HG02798 (cell line): Measurements from ENCODE around the gene C1orf52.

Source experiments
- ATAC-seq: cut with Tn5 transposase; IDR thresholded peaks from one replicate; pipeline ENCODE4 v1.9.1; 2021; ENCODE audit warnings: mild to moderate bottlenecking; ENCODE audit not compliant: unreplicated experiment, poor library complexity

C1orf52 gene

GRCh38 chr1:85259118-85259911, at the start of gene C1orf52:
Gene C1orf52, minus strand, starts transcription at chr1:85259662. Its CDS starts 29 bp downstream, at chr1:85259633.
- peak; percentile 99 for ATAC-seq

DNA sequence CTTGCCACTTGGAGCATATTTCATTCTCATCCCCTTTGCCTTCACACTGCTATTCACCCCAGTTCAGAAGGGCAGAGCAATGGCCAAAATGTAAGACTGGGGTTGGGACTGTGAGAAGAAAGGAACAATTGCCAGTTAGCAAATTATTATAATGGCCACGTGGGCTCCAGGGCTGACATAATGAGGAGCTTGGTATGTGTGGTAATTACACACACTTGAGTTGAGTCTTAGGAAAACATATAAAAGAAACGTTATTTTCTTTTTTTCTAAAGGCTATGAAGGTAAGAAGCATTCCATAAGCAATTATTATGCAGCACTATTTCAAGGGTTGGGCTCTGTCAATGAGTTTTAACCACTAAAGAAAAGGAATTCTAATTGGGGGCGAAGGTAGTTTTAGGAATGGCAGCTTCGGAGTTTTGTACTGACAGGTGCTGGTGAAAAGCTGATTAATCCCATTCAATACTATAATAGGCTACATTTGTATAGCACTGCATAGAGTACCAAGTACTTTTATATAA, 49.4 kb upstream of the C1orf52 start:
- no peak for ATAC-seq

- peak; percentile 91 for ATAC-seq
Observed at GRCh38 chr1:85307987-85308832, 48.7 kb upstream of the C1orf52 start.

DNA sequence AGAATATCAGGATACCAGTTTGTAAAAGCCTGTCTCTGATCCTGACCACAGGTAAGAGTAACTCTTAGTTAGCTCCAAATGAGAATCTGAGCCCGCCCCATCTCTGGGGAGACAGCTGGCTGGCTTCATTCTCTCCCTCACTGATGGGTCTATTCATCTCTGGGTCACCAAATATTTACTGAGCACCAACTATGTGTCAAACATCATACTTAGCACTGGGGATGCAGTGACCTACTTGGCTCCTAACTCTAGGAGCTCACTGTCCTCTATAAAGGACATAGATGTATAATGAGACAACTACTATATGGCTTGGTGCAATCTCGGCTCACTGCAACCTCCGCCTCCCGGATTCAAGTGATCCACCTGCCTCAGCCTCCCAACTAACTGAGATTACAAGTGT, 46.8 kb upstream of the C1orf52 start:
- ATAC-seq, result no peak

- no peak for ATAC-seq
Observed at GRCh38 chr1:85303440-85304162, 44.1 kb upstream of the C1orf52 start.

GRCh38 chr1:85300140-85300539, 40.7 kb upstream of the C1orf52 start:
- no peak for ATAC-seq

- peak; percentile 95 for ATAC-seq
Observed at GRCh38 chr1:85297855-85298629, 38.6 kb upstream of the C1orf52 start.

GRCh38 chr1:85297538-85297854, 38.0 kb upstream of the C1orf52 start:
- ATAC-seq, result no peak

DNA sequence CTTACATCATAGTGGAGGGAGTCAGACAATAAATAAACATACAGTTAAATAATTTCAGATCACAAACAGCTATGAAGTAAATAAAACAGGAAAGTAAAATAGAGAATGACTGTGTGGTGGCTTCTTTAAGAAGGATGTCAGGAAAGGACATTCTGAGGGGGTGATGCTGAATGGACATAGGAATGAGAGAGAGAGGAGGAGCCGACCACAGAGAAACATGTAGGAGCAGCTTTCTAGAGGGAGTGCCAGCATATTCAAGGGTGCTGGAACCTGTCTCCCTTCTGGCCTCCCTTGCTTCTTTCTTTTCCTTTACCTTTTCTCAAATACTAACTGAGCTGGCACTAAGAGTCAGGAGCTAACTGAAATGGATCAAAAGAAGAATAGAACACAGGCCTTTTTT, 37.5 kb upstream of the C1orf52 start:
- ATAC-seq, result no peak

DNA sequence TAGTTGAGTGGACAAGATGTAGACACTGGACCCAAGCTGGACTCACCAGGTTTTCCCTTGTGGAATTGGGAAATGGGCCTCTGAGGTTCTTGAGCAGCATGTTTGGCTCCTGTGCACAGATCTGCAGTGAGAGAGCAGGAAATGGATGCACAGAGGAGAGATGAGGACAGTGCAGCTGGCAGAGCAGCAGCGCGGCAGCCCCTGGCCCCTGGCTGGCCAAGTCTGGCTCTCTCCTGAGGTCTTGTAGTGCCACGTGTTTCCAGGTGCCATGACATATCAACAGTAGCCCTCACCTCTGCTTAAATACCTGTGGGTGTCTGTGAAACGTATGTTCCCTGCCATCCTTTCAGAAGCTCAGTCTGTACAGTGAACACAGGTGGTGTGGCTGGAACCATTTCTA, 36.2 kb upstream of the C1orf52 start:
- ATAC-seq, result no peak

- no peak for ATAC-seq
Observed at GRCh38 chr1:85295006-85295431, 35.6 kb upstream of the C1orf52 start.

DNA sequence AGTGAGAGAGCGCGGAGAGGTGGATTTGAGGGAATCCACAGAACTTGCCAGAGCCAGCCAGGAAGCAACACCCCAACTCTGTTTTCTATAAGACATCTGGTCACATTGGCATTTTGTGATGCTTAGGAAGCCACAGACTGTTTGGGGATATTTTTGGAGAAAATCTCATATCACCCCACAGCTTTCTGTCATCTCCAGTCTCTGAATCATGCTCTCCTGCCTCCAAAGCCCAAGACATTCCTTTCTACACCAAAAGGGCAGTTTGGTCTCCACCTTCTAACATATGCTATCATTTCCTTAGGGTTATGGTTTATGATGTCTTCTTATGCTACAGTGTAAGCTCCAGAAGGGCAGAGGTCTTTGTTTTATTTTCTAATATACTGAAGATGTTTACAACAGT, 31.4 kb upstream of the C1orf52 start:
- no peak for ATAC-seq

GRCh38 chr1:85289848-85290335, 30.4 kb upstream of the C1orf52 start:
- peak; percentile 43 for ATAC-seq

DNA sequence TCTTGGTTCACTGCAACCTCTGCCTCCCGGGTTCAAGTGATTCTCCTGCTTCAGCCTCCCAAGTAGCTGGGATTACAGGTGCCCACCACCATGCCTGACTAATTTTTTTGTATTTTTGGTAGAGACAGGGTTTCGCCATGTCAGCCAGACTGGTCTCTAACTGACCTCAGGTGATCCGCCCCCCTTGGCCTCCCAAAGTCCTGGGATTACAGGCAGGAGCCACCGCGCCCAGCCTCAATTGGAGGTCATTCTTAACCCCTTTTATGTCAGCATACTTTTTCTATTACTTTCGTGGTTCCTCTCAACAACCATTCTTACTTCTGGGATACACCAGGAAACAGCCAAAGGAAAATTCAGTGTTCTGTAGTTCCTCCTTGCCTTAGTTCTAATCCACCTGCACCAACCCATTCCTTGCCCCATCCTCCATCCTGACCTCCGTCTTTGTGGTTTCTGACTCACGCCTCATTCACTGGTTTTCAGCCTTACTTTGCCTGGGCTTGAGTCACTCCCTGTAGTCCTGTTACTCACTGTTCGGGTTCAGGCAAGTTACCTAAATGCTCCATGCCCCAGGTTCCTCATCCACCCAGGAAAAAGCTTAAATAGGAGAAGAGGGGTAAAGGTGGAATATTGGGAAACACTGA, 29.9 kb upstream of the C1orf52 start:
- ATAC-seq, result peak; percentile 34

DNA sequence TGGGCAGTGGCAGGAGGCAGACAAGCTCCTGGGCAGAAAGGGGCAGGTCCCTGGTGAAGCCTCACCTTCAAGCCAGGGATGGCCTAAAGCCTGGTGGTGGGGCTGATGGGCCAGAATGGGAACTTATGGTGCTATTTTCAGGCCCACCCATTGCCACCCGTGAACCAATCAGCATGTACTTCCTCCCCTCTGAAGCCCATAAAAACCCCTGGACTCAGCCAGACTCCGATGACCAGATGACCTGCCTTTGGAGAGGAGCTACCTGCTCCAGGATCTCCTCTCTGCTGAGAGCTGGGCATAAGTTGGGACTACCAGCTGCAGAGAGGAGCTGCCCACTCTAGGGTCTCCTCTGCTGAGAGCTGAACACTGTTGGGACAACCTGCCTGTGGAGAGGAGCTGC, 24.7 kb upstream of the C1orf52 start:
- no peak for ATAC-seq

DNA sequence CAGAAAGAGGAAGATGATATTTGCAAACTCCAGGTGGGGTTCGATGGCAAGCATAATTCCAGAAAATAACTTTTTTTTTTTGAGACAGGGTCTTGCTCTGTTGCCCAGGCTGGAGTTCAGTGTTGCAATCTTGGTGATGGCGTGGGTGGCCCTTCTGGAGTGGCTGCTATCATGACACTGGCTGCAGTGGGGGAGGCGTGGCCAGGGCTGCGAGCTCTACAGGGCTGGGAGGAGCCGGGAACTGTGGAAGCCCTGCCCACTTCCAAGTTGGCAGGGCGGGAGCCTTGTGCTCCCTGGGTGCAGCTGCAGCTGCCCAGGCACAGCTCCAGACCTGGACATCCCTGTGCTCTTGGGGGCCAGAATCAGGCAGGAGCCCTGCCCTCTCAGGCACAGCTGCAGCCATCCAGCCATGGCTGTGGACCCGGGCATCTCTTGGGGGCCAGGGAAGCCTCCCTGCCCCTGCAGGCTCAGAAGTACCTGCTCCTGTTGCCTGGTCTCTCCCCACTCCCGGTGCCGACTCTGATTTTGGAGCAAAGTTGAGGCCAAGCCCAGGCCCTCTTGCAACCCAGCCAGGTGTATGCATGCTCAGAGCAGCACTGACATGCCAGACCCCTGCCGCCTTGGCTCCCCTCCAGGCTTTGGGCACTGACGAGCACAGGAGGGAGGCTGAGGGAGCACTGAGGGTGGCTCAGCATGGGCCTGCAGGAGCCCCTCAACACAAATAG, 24.2 kb upstream of the C1orf52 start:
- no peak for ATAC-seq

GRCh38 chr1:85282424-85282823, 23.0 kb upstream of the C1orf52 start:
- ATAC-seq, result no peak

DNA sequence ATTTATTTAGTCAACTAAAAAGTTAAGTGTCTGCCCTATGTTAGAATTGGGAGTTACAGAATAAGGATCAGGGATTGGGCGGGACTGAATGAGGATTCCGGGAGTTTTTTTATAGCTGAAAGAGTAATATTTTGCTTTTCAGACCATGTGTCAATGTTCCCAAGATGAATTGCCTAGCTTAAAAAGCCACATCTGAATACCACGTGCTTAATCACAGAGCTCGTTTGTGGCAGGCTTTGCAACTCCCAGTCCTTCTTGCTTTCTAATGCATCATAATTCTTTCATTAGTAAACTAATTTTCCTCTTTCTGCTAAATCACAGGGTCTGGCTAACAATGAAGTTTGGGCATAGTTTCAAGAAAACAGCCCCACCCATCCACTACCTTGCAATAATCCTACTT, 21.2 kb upstream of the C1orf52 start:
- ATAC-seq, result no peak
